ENCODE results near the gene BRD1. TPM values are rescaled to one million over a fixed set of nuclear protein-coding genes. Genes with fewer than 3 reads are reported as not detected.

The BRD1 gene
- total and polyA plus RNA-seq, 7 donors = 7.9 to 22.9 (median 16.9) TPM

DNA sequence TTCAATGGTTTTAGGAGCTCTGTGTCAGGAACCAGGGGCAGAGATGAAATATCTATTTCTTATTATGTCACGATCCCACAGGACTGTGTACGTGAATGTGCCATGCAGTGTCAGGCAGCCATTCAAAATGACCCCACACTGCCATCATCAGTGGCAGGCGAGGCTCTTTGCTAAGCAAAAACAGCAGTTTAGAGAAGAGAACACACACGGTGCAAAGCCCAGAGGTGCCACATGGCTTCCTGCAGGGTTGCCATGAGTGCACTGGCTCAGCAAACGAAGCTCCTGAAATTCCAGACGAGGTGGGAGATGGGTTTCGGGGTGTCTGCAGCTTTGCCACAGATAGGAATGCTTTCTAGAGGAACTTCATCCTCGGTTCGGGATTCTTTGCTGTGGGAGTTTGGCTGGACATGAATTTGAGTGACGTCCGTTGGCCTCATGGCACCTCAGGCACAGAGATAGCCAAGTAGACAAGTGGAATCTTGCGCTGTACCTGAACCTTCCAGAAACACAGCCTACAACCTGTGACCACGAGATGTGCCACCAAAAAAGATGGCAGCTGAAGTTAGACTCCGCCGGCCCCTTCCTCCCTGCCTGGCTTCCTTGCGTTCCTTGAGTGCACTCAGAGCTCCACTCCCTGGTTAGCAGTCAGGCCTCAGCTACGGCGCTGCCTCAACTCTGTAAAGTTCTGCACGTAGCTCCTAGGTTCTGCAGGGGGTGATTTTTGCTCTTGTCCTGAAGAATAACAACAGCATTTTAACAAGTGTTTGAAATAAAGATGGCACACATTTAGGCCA lies 18.2 kb upstream of the BRD1 start:
- intact Hi-C loops (cut with DNase I) = no loop called here
- TF ChIP-seq, protein P1, sequence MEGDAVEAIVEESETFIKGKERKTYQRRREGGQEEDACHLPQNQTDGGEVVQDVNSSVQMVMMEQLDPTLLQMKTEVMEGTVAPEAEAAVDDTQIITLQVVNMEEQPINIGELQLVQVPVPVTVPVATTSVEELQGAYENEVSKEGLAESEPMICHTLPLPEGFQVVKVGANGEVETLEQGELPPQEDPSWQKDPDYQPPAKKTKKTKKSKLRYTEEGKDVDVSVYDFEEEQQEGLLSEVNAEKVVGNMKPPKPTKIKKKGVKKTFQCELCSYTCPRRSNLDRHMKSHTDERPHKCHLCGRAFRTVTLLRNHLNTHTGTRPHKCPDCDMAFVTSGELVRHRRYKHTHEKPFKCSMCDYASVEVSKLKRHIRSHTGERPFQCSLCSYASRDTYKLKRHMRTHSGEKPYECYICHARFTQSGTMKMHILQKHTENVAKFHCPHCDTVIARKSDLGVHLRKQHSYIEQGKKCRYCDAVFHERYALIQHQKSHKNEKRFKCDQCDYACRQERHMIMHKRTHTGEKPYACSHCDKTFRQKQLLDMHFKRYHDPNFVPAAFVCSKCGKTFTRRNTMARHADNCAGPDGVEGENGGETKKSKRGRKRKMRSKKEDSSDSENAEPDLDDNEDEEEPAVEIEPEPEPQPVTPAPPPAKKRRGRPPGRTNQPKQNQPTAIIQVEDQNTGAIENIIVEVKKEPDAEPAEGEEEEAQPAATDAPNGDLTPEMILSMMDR (IDR thresholded peaks at IDR 0.05) = no peak
- Histone ChIP-seq H3K9me3 (no peaks in the 10 kb centered on the region), H3K27me3 (ENCODE audit: insufficient read depth in 3 of 3, low read length in 2 of 3) (peaks cover 0 to 34% (median 23%) of the 10 kb centered on the region in 3 donors), H3K4me3 (no peak overlapping the region), H3K36me3 (ENCODE audit: insufficient read depth in 1 of 2, low read depth in 1 of 2) (no peaks in the 10 kb centered on the region), H3K27ac (no peak overlapping the region), H3K4me1 (peaks cover 5% of the 10 kb centered on the region)
- DNase-seq (no peak), ATAC-seq (no peak)
- 79 to 83% (median 80%) methylated on average over 19 of the region's 19 CpGs for WGBS, 3 donors

DNA sequence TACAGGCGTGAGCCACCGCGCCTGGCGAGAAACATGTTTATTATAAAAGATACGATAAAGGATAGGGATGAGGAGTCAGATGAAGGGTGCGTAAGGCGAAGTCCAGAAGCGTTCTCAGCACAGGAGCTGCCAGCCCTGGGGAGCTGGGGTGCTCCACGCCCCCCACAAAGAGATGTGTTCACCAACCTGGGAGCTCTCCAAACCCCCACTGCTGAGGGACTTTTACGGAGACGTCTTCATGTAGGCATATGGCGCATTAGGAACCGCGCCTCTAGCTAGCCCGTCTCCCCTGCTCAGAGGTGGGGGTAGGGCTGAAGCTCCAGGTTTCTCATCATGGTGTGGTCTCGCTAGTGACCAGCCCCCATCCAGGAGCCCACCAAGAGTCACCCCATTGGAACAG lies 17.6 kb upstream of the BRD1 start:
- peaks cover 0 to 29% (median 21%) of the 10 kb centered on the region in 3 donors for H3K27me3 ChIP-seq (ENCODE audit: insufficient read depth in 3 of 3, low read length in 2 of 3)
- H3K9me3 ChIP-seq = no peaks in the 10 kb centered on the region
- intact Hi-C loops (cut with DNase I) = no loop called here
- H3K27ac ChIP-seq = no peak overlapping the region
- no peak for DNase-seq
- peaks cover 5% of the 10 kb centered on the region for H3K4me1 ChIP-seq
- TF ChIP-seq, protein P1 (IDR thresholded peaks at IDR 0.05) = no peak
- no peaks in the 10 kb centered on the region for H3K36me3 ChIP-seq (ENCODE audit: insufficient read depth in 1 of 2, low read depth in 1 of 2)
- no peak for ATAC-seq
- 82 to 86% (median 86%) methylated on average over 16 of the region's 16 CpGs for WGBS, 3 donors
- no peak overlapping the region for H3K4me3 ChIP-seq

DNA sequence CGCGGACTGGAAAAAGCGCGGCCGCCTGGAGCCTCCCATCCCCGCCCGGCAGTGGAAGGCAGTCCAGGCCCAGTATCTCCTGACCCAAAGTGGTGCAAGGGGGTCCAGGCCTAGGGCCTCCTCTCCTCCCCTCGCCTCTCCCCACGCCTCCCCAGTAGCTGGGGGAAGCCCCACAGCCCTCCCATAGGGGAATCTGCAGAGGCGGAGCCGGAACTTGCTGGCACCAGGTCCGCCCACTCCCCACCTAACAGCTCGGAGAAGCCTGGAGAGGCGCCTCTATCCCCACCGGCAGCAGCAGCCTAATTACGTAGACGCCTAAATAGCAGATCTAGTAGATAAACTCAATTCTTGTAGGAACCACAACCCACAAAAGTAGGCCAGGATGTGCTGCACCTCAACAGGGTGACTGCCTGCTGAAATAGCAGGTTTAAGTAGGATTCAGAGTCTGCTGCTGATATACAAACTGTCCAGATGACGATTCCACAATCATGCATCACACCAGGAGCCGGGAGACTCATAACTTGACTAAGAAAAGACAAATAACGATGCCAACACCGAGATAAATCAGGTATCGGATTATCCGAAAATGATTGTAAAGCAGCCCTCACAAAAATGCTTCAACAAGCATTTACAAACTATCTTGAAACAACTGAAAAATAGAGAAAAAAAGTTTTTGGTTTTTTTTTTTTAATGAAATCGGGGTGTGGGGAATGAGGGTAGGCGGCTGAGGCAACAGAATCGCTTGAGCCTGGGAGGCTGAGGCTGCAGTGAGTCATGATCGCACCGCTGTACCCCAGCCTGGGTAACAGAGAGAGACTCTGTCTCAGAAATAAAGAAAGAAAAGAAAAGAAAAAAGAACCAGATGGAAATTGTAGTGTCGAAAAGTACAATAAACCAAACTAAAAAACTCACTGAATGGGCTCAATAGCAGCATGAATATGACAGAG lies 11.4 kb upstream of the BRD1 start:
- TF ChIP-seq, protein P1 (IDR thresholded peaks at IDR 0.05) = no peak
- Histone ChIP-seq H3K4me1 (no peaks in the 10 kb centered on the region), H3K27me3 (ENCODE audit: insufficient read depth in 3 of 3, low read length in 2 of 3) (no peaks in the 10 kb centered on the region), H3K9me3 (no peaks in the 10 kb centered on the region), H3K27ac (no peak overlapping the region), H3K4me3 (no peak overlapping the region), H3K36me3 (ENCODE audit: insufficient read depth in 1 of 2, low read depth in 1 of 2) (no peaks in the 10 kb centered on the region)
- ATAC-seq (no peak), DNase-seq (peak in 1 of 2 donors; percentile 43)
- intact Hi-C loops (cut with DNase I) = no loop called here
- WGBS, 3 donors = 77 to 79% (median 78%) methylated on average over 27 to 29 of the region's 29 CpGs

DNA sequence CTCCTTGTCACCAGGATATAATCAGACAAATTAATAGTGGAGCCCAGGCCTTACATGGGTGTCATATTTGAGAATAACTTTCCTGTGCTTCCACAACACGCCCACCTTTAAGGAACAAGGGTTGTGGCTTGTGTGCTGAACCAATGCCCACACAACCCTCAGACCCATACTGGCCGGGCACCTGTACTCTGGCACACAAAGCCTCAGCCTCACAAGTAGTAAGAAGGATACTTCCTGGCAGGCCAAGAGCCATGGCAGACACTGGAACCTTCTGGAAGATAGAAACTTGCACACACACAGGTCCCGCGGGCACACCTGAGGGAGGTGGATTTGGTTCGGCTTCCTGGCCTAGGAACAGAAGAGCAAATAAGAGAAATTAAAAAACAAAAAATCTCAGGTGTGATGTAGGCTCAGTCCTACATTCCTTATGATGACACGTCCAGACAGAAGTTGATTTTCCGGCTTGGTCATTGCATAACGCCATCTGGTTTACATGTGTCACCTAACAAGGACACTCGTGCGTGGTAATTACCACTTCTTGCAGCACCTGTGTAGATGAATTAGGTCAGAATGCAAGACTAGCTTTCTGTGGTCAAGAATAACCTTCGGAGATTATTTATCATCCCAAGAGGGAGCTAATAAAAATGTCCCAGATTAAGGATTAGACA lies 5.8 kb upstream of the BRD1 start:
- H3K27me3 ChIP-seq (ENCODE audit: insufficient read depth in 3 of 3, low read length in 2 of 3) = no peaks in the 10 kb centered on the region
- intact Hi-C loops (cut with DNase I) = no loop called here
- no peaks in the 10 kb centered on the region for H3K4me1 ChIP-seq
- H3K36me3 ChIP-seq (ENCODE audit: insufficient read depth in 1 of 2, low read depth in 1 of 2) = no peaks in the 10 kb centered on the region
- DNase-seq (peak in 1 of 2 donors; percentile 24), ATAC-seq (no peak)
- no peak overlapping the region for H3K4me3 ChIP-seq
- 82 to 85% (median 84%) methylated on average over 11 of the region's 11 CpGs for WGBS, 3 donors
- H3K9me3 ChIP-seq = no peaks in the 10 kb centered on the region
- TF ChIP-seq, protein P1 (IDR thresholded peaks at IDR 0.05) = no peak
- no peak overlapping the region for H3K27ac ChIP-seq
